ENCODE measurements around the gene PINLYP. TPM values are rescaled to one million over a fixed set of nuclear protein-coding genes. Genes with fewer than 3 reads are reported as not detected.

The PINLYP gene
- total and polyA plus RNA-seq, 9 donors: 4.6 to 7.7 (median 5.9) TPM

DNA sequence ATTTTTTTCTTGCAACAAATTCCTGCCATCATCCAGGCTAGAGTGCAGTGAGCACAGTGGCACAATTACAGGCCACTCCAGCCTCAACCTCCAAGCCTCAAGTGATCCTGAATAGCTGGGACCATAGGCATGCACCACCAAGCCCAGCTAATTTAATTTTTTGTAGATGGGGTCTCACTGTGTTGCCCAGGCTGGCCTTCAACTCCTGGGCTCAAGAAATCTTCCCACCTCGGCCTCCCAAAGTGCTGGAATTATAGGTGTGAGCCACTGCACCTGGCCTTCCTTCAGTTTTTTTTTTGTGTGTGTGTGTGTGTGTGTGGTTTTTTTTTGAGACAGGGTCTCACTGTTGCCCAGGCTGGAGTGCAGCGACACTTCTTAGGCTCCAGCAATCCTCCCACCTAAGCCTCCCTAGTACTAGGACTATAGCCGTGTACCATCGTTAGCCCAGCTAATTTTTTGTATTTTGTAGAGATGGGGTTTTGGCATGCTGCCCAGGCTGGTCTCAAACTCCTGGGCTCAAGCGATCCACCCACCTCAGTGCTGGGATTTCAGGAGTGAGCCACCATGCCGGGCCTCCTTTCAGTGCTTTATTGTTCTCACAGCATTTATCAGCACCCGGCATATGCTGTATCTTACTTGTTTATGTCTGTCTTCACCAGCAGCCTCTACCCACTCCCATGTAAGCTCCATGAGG is 30.4 kb downstream of the PINLYP start:
- Histone ChIP-seq H3K27ac (ENCODE audit: low read length) (peak overlapping the region; percentile 29), H3K4me3 (ENCODE audit: low read length) (no peak overlapping the region), H3K36me3 (ENCODE audit: control insufficient read depth, insufficient read depth, low read length) (peaks cover 43% of the 10 kb centered on the region), H3K27me3 (ENCODE audit: control insufficient read depth, insufficient read depth, low read length) (no peaks in the 10 kb centered on the region), H3K4me1 (ENCODE audit: control insufficient read depth, insufficient read depth, low read length) (no peaks in the 10 kb centered on the region), H3K9me3 (replicated peaks; ENCODE audit: control insufficient read depth, low read depth, low read length) (no peaks in the 10 kb centered on the region)
- WGBS (ENCODE audit: insufficient coverage): 62% methylated on average over 2 of the region's 7 CpGs
- DNase-seq: no peak

DNA sequence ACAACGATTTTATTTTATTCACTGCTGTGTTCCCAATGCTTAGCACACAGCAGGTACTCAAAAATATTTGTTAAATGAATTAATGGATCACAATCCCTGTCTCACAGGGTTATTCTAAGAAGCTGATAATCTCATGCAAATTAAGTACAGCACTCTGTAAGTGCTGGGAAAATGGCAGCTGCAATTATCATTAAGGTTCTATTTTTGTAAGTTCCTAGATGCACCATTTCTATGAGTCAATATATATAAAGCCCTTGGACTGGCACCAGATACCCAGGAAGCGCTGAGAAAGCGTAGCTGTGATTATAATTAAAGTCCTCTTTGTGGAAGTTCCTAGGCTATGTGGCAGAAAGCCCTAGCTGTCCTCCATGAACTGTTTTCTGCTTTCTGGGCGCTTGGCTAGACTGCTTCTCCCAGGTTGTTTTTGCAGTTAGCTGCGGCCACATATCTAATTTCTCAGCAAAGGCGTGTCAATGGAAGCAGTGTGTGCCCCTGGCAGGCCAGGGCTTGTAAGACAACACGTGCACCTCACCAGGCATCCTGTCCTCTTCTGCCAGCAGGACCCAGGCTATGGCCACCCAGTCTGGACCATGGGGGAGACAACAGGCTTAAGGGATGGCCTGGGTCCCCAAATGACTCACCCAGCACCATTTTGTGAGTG is 31.1 kb downstream of the PINLYP start:
- peaks cover 42% of the 10 kb centered on the region for H3K36me3 ChIP-seq (ENCODE audit: control insufficient read depth, insufficient read depth, low read length)
- WGBS (ENCODE audit: insufficient coverage): 83% methylated on average over 4 of the region's 7 CpGs
- peak overlapping the region; percentile 55 for H3K27ac ChIP-seq (ENCODE audit: low read length)

DNA sequence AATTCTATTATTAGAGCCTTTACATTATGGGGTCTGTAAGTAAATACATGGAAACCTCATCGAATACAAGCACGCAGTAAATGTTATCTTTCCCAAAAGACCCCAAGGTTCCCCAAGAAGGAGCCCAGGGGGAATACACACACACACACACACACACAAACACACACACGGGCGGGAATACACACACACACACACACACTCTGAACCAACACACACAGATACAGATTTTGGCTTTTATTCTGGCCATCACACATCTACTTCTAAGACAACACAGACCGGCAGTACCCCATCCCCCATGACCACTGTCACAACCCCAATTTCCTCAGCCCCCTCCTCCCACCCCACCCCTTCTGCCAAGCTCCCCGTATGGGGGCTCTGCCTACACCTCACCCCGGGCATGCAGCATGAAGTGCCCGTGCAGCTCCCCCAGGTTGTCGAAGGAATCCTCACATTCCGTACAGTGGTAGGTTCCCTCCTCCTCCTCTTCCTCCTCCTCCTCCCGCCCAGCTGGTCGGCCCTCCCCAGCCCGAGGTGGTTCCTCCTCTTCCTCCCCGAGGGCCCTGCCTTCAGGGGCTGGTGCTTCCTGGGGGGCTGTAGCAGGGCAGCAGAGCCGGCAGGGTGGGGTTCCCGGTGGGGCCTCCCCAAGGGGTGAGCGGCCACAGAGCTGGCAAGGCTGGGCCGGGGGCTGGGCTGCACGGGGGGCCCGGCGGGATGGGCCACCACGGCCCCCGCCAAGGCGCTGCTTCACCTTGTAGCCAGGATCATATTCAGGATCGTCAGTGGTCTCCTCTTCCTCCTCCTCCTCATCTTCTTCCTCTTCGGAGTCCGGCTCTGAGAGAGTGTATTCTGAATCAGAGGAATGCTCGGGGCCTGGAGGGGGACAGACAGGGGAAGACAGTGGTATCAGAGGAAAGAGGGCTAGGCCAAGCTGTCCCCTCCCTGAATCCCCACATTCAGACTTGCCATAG is 31.9 kb downstream of the PINLYP start:
- no peak overlapping the region for H3K27ac ChIP-seq (ENCODE audit: low read length)
- H3K36me3 ChIP-seq (ENCODE audit: control insufficient read depth, insufficient read depth, low read length): peaks cover 47% of the 10 kb centered on the region
- DNase-seq: no peak
- 82% methylated on average over 15 of the region's 28 CpGs for WGBS (ENCODE audit: insufficient coverage)
- H3K4me1 ChIP-seq (ENCODE audit: control insufficient read depth, insufficient read depth, low read length): no peaks in the 10 kb centered on the region
- H3K9me3 ChIP-seq (replicated peaks; ENCODE audit: control insufficient read depth, low read depth, low read length): no peaks in the 10 kb centered on the region
- no peak overlapping the region for H3K4me3 ChIP-seq (ENCODE audit: low read length)
- no peaks in the 10 kb centered on the region for H3K27me3 ChIP-seq (ENCODE audit: control insufficient read depth, insufficient read depth, low read length)

More for the DNA sequence above, 31.1 kb downstream of the PINLYP start:
- H3K9me3 ChIP-seq (replicated peaks; ENCODE audit: control insufficient read depth, low read depth, low read length): no peaks in the 10 kb centered on the region
- no peaks in the 10 kb centered on the region for H3K27me3 ChIP-seq (ENCODE audit: control insufficient read depth, insufficient read depth, low read length)
- no peak overlapping the region for H3K4me3 ChIP-seq (ENCODE audit: low read length)
- DNase-seq: peak; percentile 75
- no peaks in the 10 kb centered on the region for H3K4me1 ChIP-seq (ENCODE audit: control insufficient read depth, insufficient read depth, low read length)

DNA sequence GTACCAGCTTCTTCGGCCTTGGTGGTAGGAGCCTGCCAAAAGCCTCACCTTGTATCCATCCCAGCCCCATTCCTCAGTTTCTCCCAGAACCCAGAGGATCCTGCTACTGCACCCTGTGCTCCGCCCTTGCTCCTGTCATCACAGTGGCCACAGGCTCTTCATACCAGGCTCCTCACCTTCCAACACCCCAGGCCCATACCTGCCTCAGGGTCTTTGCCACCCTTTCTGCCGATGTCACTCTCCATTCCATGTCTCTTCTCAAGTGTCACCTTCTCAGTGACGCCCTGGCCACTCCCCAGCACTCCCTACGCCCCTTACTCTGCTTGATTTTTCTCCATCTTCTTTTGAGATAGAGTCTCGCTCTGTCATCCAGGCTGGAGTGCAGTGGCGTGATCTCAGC is 34.3 kb downstream of the PINLYP start:
- no peak overlapping the region for H3K4me3 ChIP-seq (ENCODE audit: low read length)
- 79% methylated on average over 7 of the region's 7 CpGs for WGBS (ENCODE audit: insufficient coverage)
- H3K4me1 ChIP-seq (ENCODE audit: control insufficient read depth, insufficient read depth, low read length): no peaks in the 10 kb centered on the region
- peaks cover 63% of the 10 kb centered on the region for H3K36me3 ChIP-seq (ENCODE audit: control insufficient read depth, insufficient read depth, low read length)
- DNase-seq: no peak
- H3K27ac ChIP-seq (ENCODE audit: low read length): no peak overlapping the region
- no peaks in the 10 kb centered on the region for H3K27me3 ChIP-seq (ENCODE audit: control insufficient read depth, insufficient read depth, low read length)
- no peaks in the 10 kb centered on the region for H3K9me3 ChIP-seq (replicated peaks; ENCODE audit: control insufficient read depth, low read depth, low read length)

GRCh38 chr19:43610493-43610892 is 34.9 kb downstream of the PINLYP start:
- H3K9me3 ChIP-seq (replicated peaks; ENCODE audit: control insufficient read depth, low read depth, low read length): no peaks in the 10 kb centered on the region
- 60% methylated on average over 1 of the region's 3 CpGs for WGBS (ENCODE audit: insufficient coverage)
- peaks cover 61% of the 10 kb centered on the region for H3K36me3 ChIP-seq (ENCODE audit: control insufficient read depth, insufficient read depth, low read length)
- H3K4me1 ChIP-seq (ENCODE audit: control insufficient read depth, insufficient read depth, low read length): no peaks in the 10 kb centered on the region
- DNase-seq: no peak
- H3K4me3 ChIP-seq (ENCODE audit: low read length): no peak overlapping the region
- H3K27me3 ChIP-seq (ENCODE audit: control insufficient read depth, insufficient read depth, low read length): no peaks in the 10 kb centered on the region
- H3K27ac ChIP-seq (ENCODE audit: low read length): no peak overlapping the region

DNA sequence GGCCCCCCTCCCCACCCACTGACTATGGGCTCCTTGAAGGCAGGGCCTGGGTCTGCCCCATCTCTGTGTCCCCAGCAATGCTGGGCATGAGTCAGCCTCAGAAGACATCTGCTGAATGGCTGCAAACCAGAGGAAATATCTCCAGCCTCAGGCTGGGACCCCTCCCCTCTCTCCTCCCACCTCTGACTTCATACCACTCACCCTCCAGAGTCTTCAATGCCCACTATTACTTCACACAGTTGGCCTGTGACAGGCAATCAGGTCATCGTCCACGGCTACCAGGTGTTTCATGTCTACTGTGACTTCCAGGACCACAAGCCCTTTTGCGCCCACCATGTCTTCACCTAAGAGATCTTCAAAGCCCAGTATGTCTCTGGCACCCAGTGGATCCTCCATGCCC is 36.2 kb downstream of the PINLYP start, which contains the start of gene SRRM5:
SRRM5 (plus strand) TSS at position 301 of the 400 bp plus-strand sequence; CDS start at position 335, 34 bp downstream.
- Histone ChIP-seq H3K4me1 (ENCODE audit: control insufficient read depth, insufficient read depth, low read length) (no peaks in the 10 kb centered on the region), H3K9me3 (replicated peaks; ENCODE audit: control insufficient read depth, low read depth, low read length) (no peaks in the 10 kb centered on the region), H3K4me3 (ENCODE audit: low read length) (no peak within 1 kb of the TSS), H3K27me3 (ENCODE audit: control insufficient read depth, insufficient read depth, low read length) (no peaks in the 10 kb centered on the region), H3K36me3 (ENCODE audit: control insufficient read depth, insufficient read depth, low read length) (peaks cover 52% of the 10 kb centered on the region), H3K27ac (ENCODE audit: low read length) (no peak within 1 kb of the TSS)
- WGBS (ENCODE audit: insufficient coverage): 94% methylated on average over 3 of the region's 3 CpGs
- DNase-seq: no peak

DNA sequence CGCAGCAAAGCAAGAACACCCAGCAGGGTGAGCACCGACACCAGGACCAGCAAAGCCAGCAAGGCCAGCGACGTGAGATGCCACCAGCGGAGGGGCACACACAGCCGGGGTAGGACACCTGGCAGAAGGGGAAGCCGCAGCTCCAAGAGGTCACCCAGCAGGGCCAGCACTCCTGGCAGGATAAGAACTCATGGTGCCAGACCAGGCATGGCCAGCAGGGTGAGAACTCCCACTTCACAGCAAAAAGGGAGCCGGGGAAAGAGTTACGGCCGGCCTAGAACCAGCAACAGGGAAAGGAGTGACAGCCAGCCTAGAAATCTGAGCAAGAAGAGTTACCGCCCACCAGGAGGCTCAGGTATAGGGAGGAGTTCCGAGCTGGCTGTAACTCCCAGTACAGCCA is 36.8 kb downstream of the PINLYP start:
- DNase-seq: no peak
- H3K4me3 ChIP-seq (ENCODE audit: low read length): no peak overlapping the region
- no peaks in the 10 kb centered on the region for H3K4me1 ChIP-seq (ENCODE audit: control insufficient read depth, insufficient read depth, low read length)
- 94% methylated on average over 10 of the region's 12 CpGs for WGBS (ENCODE audit: insufficient coverage)
- no peaks in the 10 kb centered on the region for H3K9me3 ChIP-seq (replicated peaks; ENCODE audit: control insufficient read depth, low read depth, low read length)
- H3K36me3 ChIP-seq (ENCODE audit: control insufficient read depth, insufficient read depth, low read length): peaks cover 48% of the 10 kb centered on the region
- no peak overlapping the region for H3K27ac ChIP-seq (ENCODE audit: low read length)
- no peaks in the 10 kb centered on the region for H3K27me3 ChIP-seq (ENCODE audit: control insufficient read depth, insufficient read depth, low read length)

DNA sequence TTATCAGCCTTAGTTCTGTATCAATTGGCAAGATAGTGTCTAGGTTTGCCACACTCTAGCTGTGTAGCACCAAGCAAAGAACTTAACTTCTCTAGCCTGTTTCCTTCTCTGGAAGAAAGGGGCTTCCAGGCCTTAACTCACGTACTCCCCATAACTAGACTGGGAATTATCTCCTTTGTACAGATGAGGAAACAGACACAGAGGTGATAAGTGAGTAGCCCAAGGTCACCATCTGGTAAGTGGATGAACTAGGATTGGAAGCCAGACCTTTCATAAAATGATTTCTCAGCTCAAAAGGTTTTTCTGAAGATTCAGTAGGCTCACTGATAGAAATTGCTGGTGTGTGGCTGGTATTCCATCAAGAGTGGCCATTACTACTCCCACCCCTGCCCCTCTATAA is 40.7 kb downstream of the PINLYP start:
- WGBS (ENCODE audit: insufficient coverage): no CpG with 5 or more reads among the region's 1 CpG
- no peak overlapping the region for H3K27ac ChIP-seq (ENCODE audit: low read length)

DNA sequence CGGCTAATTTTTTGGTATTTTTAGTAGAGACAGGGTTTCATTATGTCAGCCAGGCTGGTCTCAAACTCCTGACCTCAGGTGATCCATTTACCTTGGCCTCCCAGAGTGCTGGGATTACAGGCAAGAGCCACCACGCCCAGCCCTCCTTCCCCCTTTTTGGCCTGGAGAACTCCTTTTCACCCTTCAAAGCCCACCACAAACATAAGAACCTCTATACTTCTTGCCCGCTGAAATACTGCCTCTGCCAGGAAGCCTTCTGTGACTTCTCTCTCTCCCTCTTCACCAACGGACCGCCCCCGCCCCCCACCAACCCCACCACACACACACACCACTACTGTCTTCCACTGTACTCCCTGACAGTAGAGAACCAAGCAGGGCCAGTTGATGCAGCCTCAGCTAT is 41.4 kb downstream of the PINLYP start:
- Histone ChIP-seq H3K27ac (ENCODE audit: low read length) (no peak overlapping the region), H3K36me3 (ENCODE audit: control insufficient read depth, insufficient read depth, low read length) (peaks cover 22% of the 10 kb centered on the region), H3K27me3 (ENCODE audit: control insufficient read depth, insufficient read depth, low read length) (no peaks in the 10 kb centered on the region), H3K9me3 (replicated peaks; ENCODE audit: control insufficient read depth, low read depth, low read length) (no peaks in the 10 kb centered on the region), H3K4me3 (ENCODE audit: low read length) (no peak overlapping the region), H3K4me1 (ENCODE audit: control insufficient read depth, insufficient read depth, low read length) (peaks cover 12% of the 10 kb centered on the region)
- no peak for DNase-seq
- 100% methylated on average over 2 of the region's 6 CpGs for WGBS (ENCODE audit: insufficient coverage)

More for the DNA sequence above, 40.7 kb downstream of the PINLYP start:
- no peaks in the 10 kb centered on the region for H3K27me3 ChIP-seq (ENCODE audit: control insufficient read depth, insufficient read depth, low read length)
- no peak overlapping the region for H3K4me3 ChIP-seq (ENCODE audit: low read length)
- H3K9me3 ChIP-seq (replicated peaks; ENCODE audit: control insufficient read depth, low read depth, low read length): no peaks in the 10 kb centered on the region
- H3K4me1 ChIP-seq (ENCODE audit: control insufficient read depth, insufficient read depth, low read length): peaks cover 12% of the 10 kb centered on the region
- DNase-seq: no peak
- peaks cover 28% of the 10 kb centered on the region for H3K36me3 ChIP-seq (ENCODE audit: control insufficient read depth, insufficient read depth, low read length)

GRCh38 chr19:43618921-43619261 is 43.3 kb downstream of the PINLYP start:
- WGBS (ENCODE audit: insufficient coverage): 0% methylated on average over 13 of the region's 14 CpGs
- H3K27me3 ChIP-seq (ENCODE audit: control insufficient read depth, insufficient read depth, low read length): no peaks in the 10 kb centered on the region

More at GRCh38 chr19:43618921-43619261, 43.3 kb downstream of the PINLYP start:
- peaks cover 4% of the 10 kb centered on the region for H3K36me3 ChIP-seq (ENCODE audit: control insufficient read depth, insufficient read depth, low read length)
- H3K27ac ChIP-seq (ENCODE audit: low read length): peak overlapping the region; percentile 98
- H3K9me3 ChIP-seq (replicated peaks; ENCODE audit: control insufficient read depth, low read depth, low read length): no peaks in the 10 kb centered on the region
- peak overlapping the region; percentile 93 for H3K4me3 ChIP-seq (ENCODE audit: low read length)
- DNase-seq: no peak
- peaks cover 12% of the 10 kb centered on the region for H3K4me1 ChIP-seq (ENCODE audit: control insufficient read depth, insufficient read depth, low read length)

Data from muscle of leg (tissue), 11 donors.